Fibroblast of villous mesenchyme (primary cell): ENCODE measurements around the gene MECP2. TPM values are rescaled to one million over a fixed set of nuclear protein-coding genes. Genes with fewer than 3 reads are reported as not detected.
A peak's percentile ranks its signal among the peaks of the same experiment; 100 is the strongest.
"Not testable (repeated sequence)": the region's sequence is repeated elsewhere in the genome, so short reads cannot be mapped to it uniquely, and the experiment has no call there.

ENCODE experiments used
- DNase-seq: peaks from one replicate; pipeline ENCODE4 v3.0.0-alpha.2; 2010; ENCODE audit warnings: low read depth
- H3K4me3 ChIP-seq: 2 replicates; pipeline ENCODE4 v1.5.1; 2011; ENCODE audit warnings: low read depth, mild to moderate bottlenecking, low read length
- total RNA-seq: library from RNA; depleted of rRNA; stranded (reverse); fragments of >200 nt; gene quantifications from 2 replicates; pipeline ENCODE4 v1.2.3, GENCODE V29; 2012
- TF ChIP-seq, protein P1 (sequence below): IDR thresholded peaks from 2 replicates; pipeline ENCODE4 v1.5.1; 2012; ENCODE audit warnings: low read depth, mild to moderate bottlenecking, low read length; ENCODE audit not compliant: insufficient read depth

The MECP2 gene
- total RNA-seq, result 25.1 and 28.5 TPM in 2 replicates

DNA sequence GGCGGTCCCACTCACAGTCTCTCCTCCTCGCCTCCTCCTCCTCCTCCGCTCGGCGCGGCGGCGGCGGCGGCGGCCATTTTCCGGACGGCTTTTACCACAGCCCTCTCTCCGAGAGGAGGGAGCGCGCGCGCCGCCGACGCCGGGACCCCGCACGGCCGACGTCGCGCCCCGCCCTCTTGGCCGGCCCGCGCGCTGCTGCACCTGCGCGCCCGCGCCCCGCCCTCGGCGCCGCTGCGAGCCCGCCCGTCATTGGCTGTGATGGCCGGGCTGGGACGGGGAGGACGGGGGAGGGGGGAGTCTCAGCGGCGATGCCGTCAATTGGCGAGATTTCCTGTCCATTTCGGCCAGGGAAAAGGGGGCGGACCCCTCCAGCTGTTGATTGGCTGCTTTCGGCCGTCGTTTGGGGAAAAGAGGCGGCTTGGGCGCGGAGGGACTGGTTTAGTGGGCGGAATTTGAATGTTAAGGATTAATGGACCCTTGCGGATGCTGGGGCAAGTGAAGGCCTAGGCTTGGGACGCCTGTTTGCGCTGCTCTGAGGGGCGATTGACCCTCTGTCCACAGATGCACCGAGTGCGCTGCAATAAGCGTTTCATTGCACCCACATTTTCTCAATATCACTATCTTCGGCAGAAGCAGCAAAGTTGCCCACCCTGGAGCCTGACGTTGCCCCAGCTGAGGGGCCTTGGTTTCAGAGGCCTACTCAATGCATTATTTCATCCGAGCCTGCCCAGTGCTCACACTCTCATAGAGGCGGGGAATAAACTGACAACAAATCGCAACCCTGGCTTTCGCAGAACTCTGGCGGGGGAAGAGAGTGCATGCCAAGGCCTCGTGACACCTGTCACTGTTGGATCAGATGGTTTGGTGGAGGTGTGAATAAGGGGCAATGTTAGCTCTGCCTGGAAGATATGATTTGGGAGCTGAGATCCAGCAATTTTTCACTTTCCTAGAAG, at the start of gene MECP2:
TSS of gene MECP2 (minus strand) at position 129 of the 953 bp plus-strand sequence.
- peak; percentile 92 for DNase-seq
- peak within 1 kb of the TSS; percentile 74 for H3K4me3 ChIP-seq
- TF ChIP-seq, protein P1, sequence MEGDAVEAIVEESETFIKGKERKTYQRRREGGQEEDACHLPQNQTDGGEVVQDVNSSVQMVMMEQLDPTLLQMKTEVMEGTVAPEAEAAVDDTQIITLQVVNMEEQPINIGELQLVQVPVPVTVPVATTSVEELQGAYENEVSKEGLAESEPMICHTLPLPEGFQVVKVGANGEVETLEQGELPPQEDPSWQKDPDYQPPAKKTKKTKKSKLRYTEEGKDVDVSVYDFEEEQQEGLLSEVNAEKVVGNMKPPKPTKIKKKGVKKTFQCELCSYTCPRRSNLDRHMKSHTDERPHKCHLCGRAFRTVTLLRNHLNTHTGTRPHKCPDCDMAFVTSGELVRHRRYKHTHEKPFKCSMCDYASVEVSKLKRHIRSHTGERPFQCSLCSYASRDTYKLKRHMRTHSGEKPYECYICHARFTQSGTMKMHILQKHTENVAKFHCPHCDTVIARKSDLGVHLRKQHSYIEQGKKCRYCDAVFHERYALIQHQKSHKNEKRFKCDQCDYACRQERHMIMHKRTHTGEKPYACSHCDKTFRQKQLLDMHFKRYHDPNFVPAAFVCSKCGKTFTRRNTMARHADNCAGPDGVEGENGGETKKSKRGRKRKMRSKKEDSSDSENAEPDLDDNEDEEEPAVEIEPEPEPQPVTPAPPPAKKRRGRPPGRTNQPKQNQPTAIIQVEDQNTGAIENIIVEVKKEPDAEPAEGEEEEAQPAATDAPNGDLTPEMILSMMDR, result no peak

DNA sequence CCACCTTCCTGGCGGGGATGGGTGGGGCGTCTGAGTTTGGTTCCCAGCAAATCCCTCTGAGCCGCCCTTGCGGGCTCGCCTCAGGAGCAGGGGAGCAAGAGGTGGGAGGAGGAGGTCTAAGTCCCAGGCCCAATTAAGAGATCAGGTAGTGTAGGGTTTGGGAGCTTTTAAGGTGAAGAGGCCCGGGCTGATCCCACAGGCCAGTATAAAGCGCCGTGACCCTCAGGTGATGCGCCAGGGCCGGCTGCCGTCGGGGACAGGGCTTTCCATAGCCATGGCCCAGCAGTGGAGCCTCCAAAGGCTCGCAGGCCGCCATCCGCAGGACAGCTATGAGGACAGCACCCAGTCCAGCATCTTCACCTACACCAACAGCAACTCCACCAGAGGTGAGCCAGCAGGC, 46.5 kb upstream of the MECP2 start, which contains the start of gene OPN1LW:
TSS of gene OPN1LW (plus strand) at position 234 of the 400 bp plus-strand sequence. CDS start at position 275, 41 bp downstream.
- DNase-seq, result not testable (repeated sequence)

DNA sequence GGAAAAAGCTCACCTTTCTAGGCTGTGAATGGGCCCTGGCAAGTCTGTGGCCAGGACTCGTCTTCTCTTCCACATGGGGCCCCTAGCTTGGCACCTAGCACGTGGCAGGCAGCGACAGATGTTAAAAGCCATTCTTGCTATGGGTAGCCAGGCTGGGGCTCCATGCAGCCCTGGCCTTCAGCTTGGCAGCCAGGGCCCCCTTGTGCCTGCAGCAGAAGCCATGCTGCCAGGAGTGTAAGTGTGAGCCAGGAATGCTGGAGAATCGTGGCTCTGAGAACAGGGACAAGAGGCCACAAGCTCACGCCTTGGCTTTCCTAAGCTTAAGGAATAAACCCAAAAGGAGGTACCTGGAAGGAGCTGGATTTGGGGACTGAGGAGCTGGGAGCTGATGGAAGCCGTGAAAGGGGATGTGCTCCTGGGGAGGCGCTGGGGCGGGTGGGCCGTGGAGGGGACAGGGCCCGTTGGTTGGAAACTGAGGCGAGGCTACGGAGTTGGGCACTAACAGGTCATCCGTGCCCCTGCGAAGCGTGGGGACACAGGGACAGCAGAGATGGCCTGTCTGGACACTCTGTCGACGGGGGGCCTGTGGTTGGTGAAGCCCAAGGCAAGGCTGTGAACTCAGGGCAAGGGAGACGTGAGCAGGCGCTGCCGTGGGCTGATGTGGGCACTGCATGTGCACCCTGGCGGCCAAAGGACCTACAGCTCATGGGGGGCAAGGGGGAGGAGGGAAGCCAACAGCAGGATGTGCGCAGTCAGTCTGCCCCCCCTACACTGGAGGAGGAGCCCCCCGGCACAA, 45.6 kb upstream of the MECP2 start:
- no peak for DNase-seq
- TF ChIP-seq, protein P1, result no peak

More for the DNA sequence above, 46.5 kb upstream of the MECP2 start, which contains the start of gene OPN1LW:
- H3K4me3 ChIP-seq, result not testable (repeated sequence)

DNA sequence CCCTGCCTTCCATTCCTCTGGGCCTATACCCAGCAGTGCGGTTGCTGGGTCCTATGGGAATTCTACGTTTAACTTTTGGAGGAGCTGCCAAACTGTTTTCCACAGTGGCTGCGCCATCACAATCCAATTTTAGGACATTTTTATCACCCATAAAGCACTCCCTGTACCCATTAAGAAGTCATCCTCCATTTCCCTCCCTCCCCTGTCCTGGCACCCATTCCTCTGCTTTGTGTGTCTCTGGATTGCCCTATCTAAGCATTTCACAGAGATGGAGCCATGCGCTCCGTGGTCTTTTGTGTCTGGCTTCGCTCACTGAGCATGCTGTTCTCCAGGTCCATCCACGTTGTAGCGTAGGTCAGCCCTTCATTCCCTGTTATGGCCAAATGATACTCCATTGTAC, 44.9 kb upstream of the MECP2 start:
- H3K4me3 ChIP-seq, result no peak overlapping the region
- DNase-seq, result no peak
- TF ChIP-seq, protein P1, result no peak

More for the DNA sequence above, 45.6 kb upstream of the MECP2 start:
- H3K4me3 ChIP-seq, result no peak overlapping the region

DNA sequence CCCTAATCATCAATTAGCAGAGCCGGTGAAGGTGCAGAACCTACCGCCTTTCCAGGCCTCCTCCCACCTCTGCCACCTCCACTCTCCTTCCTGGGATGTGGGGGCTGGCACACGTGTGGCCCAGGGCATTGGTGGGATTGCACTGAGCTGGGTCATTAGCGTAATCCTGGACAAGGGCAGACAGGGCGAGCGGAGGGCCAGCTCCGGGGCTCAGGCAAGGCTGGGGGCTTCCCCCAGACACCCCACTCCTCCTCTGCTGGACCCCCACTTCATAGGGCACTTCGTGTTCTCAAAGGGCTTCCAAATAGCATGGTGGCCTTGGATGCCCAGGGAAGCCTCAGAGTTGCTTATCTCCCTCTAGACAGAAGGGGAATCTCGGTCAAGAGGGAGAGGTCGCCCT, 43.2 kb upstream of the MECP2 start:
- H3K4me3 ChIP-seq, result no peak overlapping the region
- TF ChIP-seq, protein P1, result no peak
- no peak for DNase-seq

DNA sequence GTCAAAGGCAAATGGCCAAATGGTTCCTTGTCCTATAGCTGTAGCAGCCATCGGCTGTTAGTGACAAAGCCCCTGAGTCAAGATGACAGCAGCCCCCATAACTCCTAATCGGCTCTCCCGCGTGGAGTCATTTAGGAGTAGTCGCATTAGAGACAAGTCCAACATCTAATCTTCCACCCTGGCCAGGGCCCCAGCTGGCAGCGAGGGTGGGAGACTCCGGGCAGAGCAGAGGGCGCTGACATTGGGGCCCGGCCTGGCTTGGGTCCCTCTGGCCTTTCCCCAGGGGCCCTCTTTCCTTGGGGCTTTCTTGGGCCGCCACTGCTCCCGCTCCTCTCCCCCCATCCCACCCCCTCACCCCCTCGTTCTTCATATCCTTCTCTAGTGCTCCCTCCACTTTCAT, 42.7 kb upstream of the MECP2 start:
- TF ChIP-seq, protein P1, result no peak
- DNase-seq, result no peak
- H3K4me3 ChIP-seq, result no peak overlapping the region

DNA sequence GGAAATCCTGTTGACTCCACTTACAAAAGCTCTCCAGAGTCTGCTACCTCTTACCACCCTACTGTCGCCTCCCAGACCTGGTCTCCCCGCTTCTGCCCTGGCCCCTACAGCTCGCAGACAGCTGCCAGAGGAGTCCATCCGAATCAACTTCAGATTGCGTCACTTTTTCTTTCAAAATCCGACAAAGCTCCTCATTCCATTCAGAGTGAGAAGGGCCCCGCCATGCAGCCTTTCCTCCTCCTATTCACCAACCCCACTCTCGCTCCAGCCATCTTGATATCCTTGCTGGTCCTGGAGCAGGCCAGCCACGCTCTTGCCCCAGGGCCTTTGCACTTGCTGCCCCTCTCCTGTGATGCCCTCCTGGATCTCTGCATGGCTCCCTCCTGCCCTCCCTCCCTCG, 41.3 kb upstream of the MECP2 start:
- DNase-seq, result no peak
- H3K4me3 ChIP-seq, result no peak overlapping the region
- TF ChIP-seq, protein P1, result no peak
